ENCODE data around the gene PSG11.
"Not testable (repeated sequence)": the region's sequence is repeated elsewhere in the genome, so short reads cannot be mapped to it uniquely, and the experiment has no call there.

DNA sequence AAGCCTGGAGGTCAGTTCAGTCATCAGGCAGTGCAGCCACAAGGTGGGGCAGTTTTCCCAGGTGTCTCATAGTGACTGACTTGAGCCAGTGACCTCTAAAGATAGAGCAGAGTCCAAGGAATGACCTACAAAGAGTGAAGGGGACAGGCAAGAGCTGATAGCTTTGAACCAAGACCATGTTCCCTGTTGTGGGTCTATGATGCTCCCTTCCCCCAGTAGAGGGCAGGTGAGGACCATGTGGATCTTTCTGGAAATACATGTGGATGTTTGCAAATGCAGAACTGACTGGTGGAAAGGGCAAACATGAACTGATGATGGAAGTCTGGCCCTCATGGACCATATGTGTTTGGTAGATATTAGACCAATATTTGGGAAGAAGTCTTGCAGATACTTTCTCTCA, 6.7 kb downstream of the PSG11 start:
- TF ChIP-seq ETV6, GABPB1 (CRISPR knock-in tag; IDR thresholded peaks at IDR 0.05): not testable (repeated sequence)
- TF ChIP-seq, protein P1, sequence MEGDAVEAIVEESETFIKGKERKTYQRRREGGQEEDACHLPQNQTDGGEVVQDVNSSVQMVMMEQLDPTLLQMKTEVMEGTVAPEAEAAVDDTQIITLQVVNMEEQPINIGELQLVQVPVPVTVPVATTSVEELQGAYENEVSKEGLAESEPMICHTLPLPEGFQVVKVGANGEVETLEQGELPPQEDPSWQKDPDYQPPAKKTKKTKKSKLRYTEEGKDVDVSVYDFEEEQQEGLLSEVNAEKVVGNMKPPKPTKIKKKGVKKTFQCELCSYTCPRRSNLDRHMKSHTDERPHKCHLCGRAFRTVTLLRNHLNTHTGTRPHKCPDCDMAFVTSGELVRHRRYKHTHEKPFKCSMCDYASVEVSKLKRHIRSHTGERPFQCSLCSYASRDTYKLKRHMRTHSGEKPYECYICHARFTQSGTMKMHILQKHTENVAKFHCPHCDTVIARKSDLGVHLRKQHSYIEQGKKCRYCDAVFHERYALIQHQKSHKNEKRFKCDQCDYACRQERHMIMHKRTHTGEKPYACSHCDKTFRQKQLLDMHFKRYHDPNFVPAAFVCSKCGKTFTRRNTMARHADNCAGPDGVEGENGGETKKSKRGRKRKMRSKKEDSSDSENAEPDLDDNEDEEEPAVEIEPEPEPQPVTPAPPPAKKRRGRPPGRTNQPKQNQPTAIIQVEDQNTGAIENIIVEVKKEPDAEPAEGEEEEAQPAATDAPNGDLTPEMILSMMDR (IDR thresholded peaks at IDR 0.05), result not testable (repeated sequence)
- TF ChIP-seq, protein P2, sequence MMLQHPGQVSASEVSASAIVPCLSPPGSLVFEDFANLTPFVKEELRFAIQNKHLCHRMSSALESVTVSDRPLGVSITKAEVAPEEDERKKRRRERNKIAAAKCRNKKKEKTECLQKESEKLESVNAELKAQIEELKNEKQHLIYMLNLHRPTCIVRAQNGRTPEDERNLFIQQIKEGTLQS (CRISPR knock-in tag; conservative IDR thresholded peaks at IDR 0.05), result not testable (repeated sequence)

Measured in WTC11 (cell line).